VCaP (cell line): Measurements from ENCODE around the gene CDC42EP4.
A peak's percentile ranks its signal among the peaks of the same experiment; 100 is the strongest.

Source experiments
- H3K27ac ChIP-seq: fragments of 450-650 bp; 2 replicates; pipeline ENCODE4 v1.5.1; 2017
- CTCF ChIP-seq: fragments of 450-650 bp; conservative IDR thresholded peaks from 2 replicates; pipeline ENCODE4 v1.5.1; 2017; ENCODE audit warnings: mild to moderate bottlenecking, moderate library complexity

CDC42EP4 gene

GRCh38 chr17:73317513-73318426 lies 6.0 kb upstream of the CDC42EP4 start:
- no peak overlapping the region for H3K27ac ChIP-seq
- no peak for TF ChIP-seq CTCF

DNA sequence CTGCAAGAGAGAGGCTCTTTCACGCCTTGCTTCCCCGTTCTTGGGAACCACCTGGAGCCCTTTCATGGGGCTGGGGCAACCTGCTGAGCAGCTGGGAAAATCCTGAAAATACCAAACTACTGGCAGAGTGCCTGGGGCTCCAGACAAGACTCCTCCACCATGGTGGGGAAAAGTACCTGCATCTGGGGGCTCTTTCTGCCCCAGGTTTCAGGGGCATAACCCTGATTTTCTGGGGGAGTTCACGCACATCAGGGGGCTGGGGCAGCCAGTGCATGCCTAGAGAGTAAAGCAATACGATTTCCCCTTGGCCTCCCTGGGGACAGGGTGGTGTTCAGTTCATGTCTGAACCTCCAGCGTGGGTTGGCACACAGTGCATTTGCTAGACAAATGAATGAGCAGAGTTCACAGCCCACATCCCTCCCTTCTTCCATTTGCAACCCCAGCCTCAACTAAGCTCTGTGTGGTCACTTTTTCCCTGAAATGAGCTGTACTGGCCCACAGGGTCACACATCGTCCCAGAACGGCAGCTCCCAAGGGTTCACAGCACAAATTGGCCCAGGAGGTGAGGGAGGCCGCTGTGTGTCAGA lies 5.2 kb upstream of the CDC42EP4 start:
- H3K27ac ChIP-seq = no peak overlapping the region
- TF ChIP-seq CTCF = no peak

GRCh38 chr17:73315471-73315870 lies 3.7 kb upstream of the CDC42EP4 start:
- no peak overlapping the region for H3K27ac ChIP-seq
- no peak for TF ChIP-seq CTCF

GRCh38 chr17:73313526-73314127 lies 1.8 kb upstream of the CDC42EP4 start:
- no peak overlapping the region for H3K27ac ChIP-seq
- TF ChIP-seq CTCF = no peak

- peak overlapping the region; percentile 90; the same call in 1 of the 2 replicates for H3K27ac ChIP-seq
These were observed 1.1 kb upstream of the CDC42EP4 start for GRCh38 chr17:73312887-73313286.

- peak overlapping the region; percentile 90 for H3K27ac ChIP-seq
- TF ChIP-seq CTCF = no peak
These were observed 397 bp downstream of the CDC42EP4 start for GRCh38 chr17:73311428-73311780.

DNA sequence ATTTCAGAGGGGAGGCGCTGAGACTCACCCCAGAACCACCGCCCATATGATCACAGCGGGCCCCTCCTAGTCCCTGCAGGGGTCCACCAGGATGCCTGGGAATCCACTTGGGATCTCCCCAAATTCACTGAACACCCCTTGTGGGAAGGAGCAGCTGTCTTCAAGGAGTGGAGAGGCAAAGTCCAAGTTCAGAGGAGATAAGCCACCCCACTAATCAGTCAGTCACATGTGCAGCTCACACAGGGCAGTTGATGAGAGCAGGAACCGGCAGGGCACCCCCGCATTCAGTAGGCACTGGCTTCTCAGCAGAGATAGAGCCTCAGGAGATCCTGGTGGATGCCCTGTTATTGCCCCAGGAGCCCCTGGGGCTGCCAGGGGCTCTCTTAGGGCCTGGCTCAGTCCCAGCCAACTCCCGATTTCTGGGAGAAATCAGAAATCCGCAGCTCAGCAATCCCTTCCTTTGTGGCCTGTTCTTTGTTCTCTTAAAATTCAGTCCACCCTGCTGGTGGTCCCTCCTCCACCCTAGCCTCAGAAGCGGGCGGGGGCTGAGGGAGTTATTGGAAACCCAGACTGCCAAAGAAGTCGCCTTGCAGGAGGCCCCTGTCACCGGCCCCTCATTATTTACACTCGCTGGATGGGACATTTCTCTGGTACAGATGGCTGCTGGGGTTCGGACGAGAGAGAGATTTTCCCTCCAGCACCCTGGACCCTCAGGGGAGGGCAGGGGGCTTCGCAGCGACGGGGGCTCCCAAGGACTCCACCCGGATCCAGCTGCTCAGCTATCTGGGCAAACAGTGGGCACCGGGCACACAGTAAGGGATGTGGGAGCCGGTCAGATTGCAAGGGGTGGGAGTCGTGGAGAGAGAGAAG lies 1.8 kb downstream of the CDC42EP4 start:
- no peak for TF ChIP-seq CTCF
- peak overlapping the region; percentile 90 for H3K27ac ChIP-seq

GRCh38 chr17:73308959-73309358 lies 2.8 kb downstream of the CDC42EP4 start:
- peak overlapping the region; percentile 90 for H3K27ac ChIP-seq
